B cell (primary cell): Measurements from ENCODE around the gene NAV2. TPM values are rescaled to one million over a fixed set of nuclear protein-coding genes. Genes with fewer than 3 reads are reported as not detected.

Experiments used
- ATAC-seq: fragments of 200-7000 bp; cut with Tn5 transposase; one replicate; pipeline ENCODE4 v1.10.0; 2021; ENCODE audit warnings: low read depth, mild to moderate bottlenecking, moderate number of reproducible peaks, moderate library complexity
- CTCF ChIA-PET: fragments of 350-600 bp; sonication (Branson Sonifier 250); formaldehyde crosslinking; loops from one replicate; lab custom pipeline; 2021; ENCODE audit warnings: antibody characterized with exemption, inconsistent platforms; lab: Charles Lee
- POLR2A ChIA-PET: fragments of 350-600 bp; sonication (Branson Sonifier 250); formaldehyde crosslinking; loops from one replicate; lab custom pipeline; 2021; ENCODE audit warnings: antibody characterized with exemption; lab: Charles Lee
- DNase-seq: peaks from one replicate; pipeline ENCODE4 v3.0.0; 2013
- H2AFZ ChIP-seq: 2 replicates; pipeline ENCODE4 v1.6.1; 2012; ENCODE audit warnings: mild to moderate bottlenecking, low read depth, low read length; ENCODE audit not compliant: insufficient read depth, poor library complexity, severe bottlenecking
- H3K27ac ChIP-seq, 2 donors: 1 replicate in 1 of 2; 2 replicates in 1 of 2; pipeline ENCODE4 v1.5.1; 2012 to 2013; ENCODE audit warnings: low read length in 2 of 2, mild to moderate bottlenecking in 2 of 2, moderate library complexity in 1 of 2
- H3K27me3 ChIP-seq, 4 experiments: fragments of 200-600 bp in 1 of 4; sonication (generic) in 1 of 4; replicated peaks in 1 of 4; 1 replicate in 2 of 4; 2 replicates in 2 of 4; pipeline versions ENCODE4 v1.6.1 to v1.7.0; 2013 to 2016; ENCODE audit warnings: low read length in 3 of 4, mild to moderate bottlenecking in 2 of 4, mixed read lengths in 1 of 4, moderate library complexity in 1 of 4; ENCODE audit not compliant: insufficient read depth in 4 of 4, control insufficient read depth in 3 of 4; ENCODE audit errors: control extremely low read depth in 1 of 4
- H3K36me3 ChIP-seq, 2 experiments: replicated peaks in 1 of 2; 1 replicate in 1 of 2; 2 replicates in 1 of 2; pipeline versions ENCODE4 v1.6.1 to v1.7.1; 2013; ENCODE audit warnings: low read length in 1 of 2; ENCODE audit not compliant: insufficient read depth in 2 of 2, control insufficient read depth in 1 of 2; ENCODE audit errors: control extremely low read depth in 1 of 2, extremely low read depth in 1 of 2
- H3K4me1 ChIP-seq, 2 donors: fragments of 200-600 bp in 1 of 2; sonication (generic) in 1 of 2; 1 replicate in 1 of 2; 2 replicates in 1 of 2; pipeline versions ENCODE4 v1.5.1 to v1.6.1; 2013 to 2017; ENCODE audit warnings: low read length in 2 of 2; ENCODE audit not compliant: control insufficient read depth in 2 of 2, insufficient read depth in 2 of 2
- H3K4me2 ChIP-seq: replicated peaks from 2 replicates; pipeline ENCODE3; 2012; ENCODE audit warnings: mild to moderate bottlenecking, low read depth, low read length; ENCODE audit not compliant: poor library complexity, severe bottlenecking
- H3K4me3 ChIP-seq, 5 experiments: fragments of 200-600 bp in 1 of 5; sonication (generic) in 1 of 5; 1 replicate in 3 of 5; 2 replicates in 2 of 5; pipeline versions ENCODE4 v1.5.1 to v1.7.0; 2011 to 2016; ENCODE audit warnings: low read length in 4 of 5, mild to moderate bottlenecking in 4 of 5, low read depth in 2 of 5, control low read depth in 1 of 5, moderate library complexity in 1 of 5; ENCODE audit not compliant: insufficient read depth in 1 of 5; ENCODE audit errors: control extremely low read depth in 1 of 5, extremely low read depth in 1 of 5
- H3K79me2 ChIP-seq: fragments of 200-600 bp; sonication (generic); one replicate; pipeline ENCODE4 v1.6.0; 2016; ENCODE audit warnings: low read length; ENCODE audit not compliant: control insufficient read depth, insufficient read depth
- H3K9ac ChIP-seq: fragments of 200-600 bp; sonication (generic); 2 replicates; pipeline ENCODE4 v1.6.1; 2017; ENCODE audit warnings: mild to moderate bottlenecking, low read length, moderate library complexity
- H3K9me3 ChIP-seq, 3 donors: one replicate each; pipeline versions ENCODE4 v1.6.1 to v1.7.1; 2013; ENCODE audit warnings: low read length in 2 of 3; ENCODE audit not compliant: control insufficient read depth in 2 of 3, insufficient read depth in 1 of 3; ENCODE audit errors: control extremely low read depth in 1 of 3
- H4K20me1 ChIP-seq: 2 replicates; pipeline ENCODE4 v1.6.0; 2012; ENCODE audit warnings: mild to moderate bottlenecking, low read length; ENCODE audit not compliant: insufficient read depth, control insufficient read depth, poor library complexity, severe bottlenecking
- H3K27ac Mint-ChIP-seq: one replicate; pipeline ENCODE4 v1.8.0; 2021; ENCODE audit warnings: mixed read lengths
- H3K27me3 Mint-ChIP-seq: one replicate; pipeline ENCODE4 v1.8.0; 2021; ENCODE audit warnings: mixed read lengths
- H3K4me1 Mint-ChIP-seq: one replicate; pipeline ENCODE4 v1.8.0; 2021; ENCODE audit warnings: mixed read lengths
- H3K4me3 Mint-ChIP-seq: one replicate; pipeline ENCODE4 v1.8.0; 2021; ENCODE audit warnings: mixed read lengths
- H3K9me3 Mint-ChIP-seq: one replicate; pipeline ENCODE4 v1.8.0; 2022; ENCODE audit warnings: mixed read lengths; ENCODE audit not compliant: insufficient read depth
- CTCF ChIP-seq: fragments of 200-600 bp; IDR thresholded peaks from one replicate; pipeline ENCODE4 v1.8.0; 2022; ENCODE audit warnings: antibody characterized with exemption, mild to moderate bottlenecking
- EZH2 ChIP-seq: IDR thresholded peaks from 2 replicates; pipeline ENCODE4 v1.6.1; 2012; ENCODE audit warnings: borderline replicate concordance, low read depth, mild to moderate bottlenecking, moderate library complexity, low read length; ENCODE audit not compliant: insufficient read depth, poor library complexity, severe bottlenecking
- WGBS: methylation state at CpG from one replicate; pipeline ENCODE4 v1.1.5; 2013; ENCODE audit warnings: missing lambda C conversion rate; ENCODE audit not compliant: insufficient coverage; 5-methylcytosine and 5-hydroxymethylcytosine counted together
- intact Hi-C: fragments of 100-400 bp; cut with micrococcal nuclease; formaldehyde crosslinking; loops from one replicate; pipeline ENCODE4 v1.10.0; 2022
- polyA plus RNA-seq: library from polyadenylated mRNA; depleted of rRNA; stranded (reverse); fragments of >200 nt; gene quantifications from 2 replicates; pipeline ENCODE4 v1.2.3, GENCODE V29; 2012
- total RNA-seq, 2 donors: library from RNA; stranded (reverse); fragments of 120-200 nt in 1 of 2; gene quantifications; 1 replicate in 1 of 2; 2 replicates in 1 of 2; pipeline versions ENCODE4 v1.2.3 to v1.2.4, GENCODE V29; 2013 to 2022

Gene NAV2
- total and polyA plus RNA-seq, 2 donors (not counting 1 experiment from before 2014, with no cell fraction given), result 0.82 to 22.2 TPM

GRCh38 chr11:19987331-19987801 lies 274.7 kb downstream of the NAV2 start:
- H3K27me3 Mint-ChIP-seq, result peaks cover 30% of the 10 kb centered on the region
- Histone ChIP-seq H3K4me1 (peaks cover 6 to 10% of the 10 kb centered on the region in 2 donors), H3K79me2 (no peaks in the 10 kb centered on the region), H3K36me3 (no peaks in the 10 kb centered on the region), H4K20me1 (no peaks in the 10 kb centered on the region), H3K4me3 (no peak overlapping the region), H3K9ac (no peak overlapping the region), H3K9me3 (no peaks in the 10 kb centered on the region), H2AFZ (no peak overlapping the region), H3K27me3 (peaks cover 0 to 4% (median 2%) of the 10 kb centered on the region in 4 experiments), H3K4me2 (no peak overlapping the region), H3K27ac (no peak overlapping the region)
- no peaks in the 10 kb centered on the region for H3K9me3 Mint-ChIP-seq
- ChIA-PET CTCF (no interaction called here), POLR2A (no interaction called here)
- intact Hi-C loops, result no loop called here
- ATAC-seq (no peak), DNase-seq (no peak)
- 50% methylated on average over 1 of the region's 2 CpGs for WGBS
- no peak overlapping the region for H3K27ac Mint-ChIP-seq
- H3K4me3 Mint-ChIP-seq, result no peak overlapping the region
- no peak for TF ChIP-seq CTCF
- no peak for TF ChIP-seq EZH2
- peaks cover 11% of the 10 kb centered on the region for H3K4me1 Mint-ChIP-seq

GRCh38 chr11:19988598-19988997 lies 276.0 kb downstream of the NAV2 start:
- no peaks in the 10 kb centered on the region for H4K20me1 ChIP-seq
- no peak overlapping the region for H3K27ac ChIP-seq
- no peak overlapping the region for H3K4me2 ChIP-seq
- H3K4me1 ChIP-seq, result peaks cover 6 to 10% of the 10 kb centered on the region in 2 donors
- POLR2A ChIA-PET, result no interaction called here
- H3K9ac ChIP-seq, result no peak overlapping the region
- no peak overlapping the region for H3K4me3 ChIP-seq
- H2AFZ ChIP-seq, result no peak overlapping the region
- DNase-seq (no peak), ATAC-seq (no peak)
- WGBS, result 50% methylated on average over 2 of the region's 2 CpGs
- intact Hi-C loops, result no loop called here
- TF ChIP-seq CTCF (no peak), EZH2 (no peak)
- no peaks in the 10 kb centered on the region for H3K36me3 ChIP-seq
- no peaks in the 10 kb centered on the region for H3K9me3 ChIP-seq
- Mint-ChIP-seq H3K4me1 (peaks cover 11% of the 10 kb centered on the region), H3K9me3 (peaks cover 2% of the 10 kb centered on the region), H3K27ac (no peak overlapping the region), H3K27me3 (peaks cover 23% of the 10 kb centered on the region), H3K4me3 (no peak overlapping the region)
- CTCF ChIA-PET, result no interaction called here
- peaks cover 0 to 4% (median 0%) of the 10 kb centered on the region in 4 experiments for H3K27me3 ChIP-seq
- no peaks in the 10 kb centered on the region for H3K79me2 ChIP-seq
